ENCODE results near the gene LMBRD2. TPM values are rescaled to one million over a fixed set of nuclear protein-coding genes. Genes with fewer than 3 reads are reported as not detected.

LMBRD2 gene
- total RNA-seq, 1 donor from 2014 or later: 6.4 TPM

- no peak for TF ChIP-seq CTCF (IDR thresholded peaks at IDR 0.05; ENCODE audit: insufficient read depth, low read depth, low read length)
- no peak for TF ChIP-seq EZH2 (IDR thresholded peaks at IDR 0.05; ENCODE audit: insufficient read depth, low read length)
- no peak overlapping the region for H2AFZ ChIP-seq (ENCODE audit: low read depth, low read length)
- FAIRE-seq (no peak), DNase-seq (ENCODE audit: low read depth) (no peak)
- no peaks in the 10 kb centered on the region for H3K27me3 ChIP-seq (ENCODE audit: insufficient read depth, low read length)
- Mint-ChIP-seq H3K4me3 (ENCODE audit: unreplicated experiment) (no peak overlapping the region), H3K36me3 (ENCODE audit: low read depth, unreplicated experiment) (no peaks in the 10 kb centered on the region), H3K27me3 (ENCODE audit: low read depth, unreplicated experiment) (no peaks in the 10 kb centered on the region), H3K4me1 (ENCODE audit: low read depth, unreplicated experiment) (peaks cover 5% of the 10 kb centered on the region), H3K9me3 (ENCODE audit: unreplicated experiment) (no peaks in the 10 kb centered on the region), H3K27ac (ENCODE audit: unreplicated experiment) (no peak overlapping the region)
- no peaks in the 10 kb centered on the region for H3K9me3 ChIP-seq (ENCODE audit: insufficient read depth, low read depth, low read length)
- no peak overlapping the region for H3K9ac ChIP-seq (ENCODE audit: low read length)
- H3K4me3 ChIP-seq (ENCODE audit: insufficient read depth, low read depth, low read length): no peak overlapping the region
- H3K79me2 ChIP-seq (ENCODE audit: insufficient read depth, low read length): no peaks in the 10 kb centered on the region
- no peaks in the 10 kb centered on the region for H3K4me1 ChIP-seq (ENCODE audit: insufficient read depth, low read length)
- H3K36me3 ChIP-seq (ENCODE audit: insufficient read depth, low read length): no peaks in the 10 kb centered on the region
- H4K20me1 ChIP-seq (ENCODE audit: insufficient read depth, low read length): no peaks in the 10 kb centered on the region
- H3K27ac ChIP-seq (ENCODE audit: low read depth, low read length): no peak overlapping the region
- H3K4me2 ChIP-seq (ENCODE audit: low read length): no peak overlapping the region
Measured at GRCh38 chr5:36054647-36055046, 97.0 kb downstream of the LMBRD2 start.

GRCh38 chr5:36052538-36052937 is 99.1 kb downstream of the LMBRD2 start:
- TF ChIP-seq EZH2 (IDR thresholded peaks at IDR 0.05; ENCODE audit: insufficient read depth, low read length) (no peak), CTCF (IDR thresholded peaks at IDR 0.05; ENCODE audit: insufficient read depth, low read depth, low read length) (no peak)
- FAIRE-seq: no peak

GRCh38 chr5:36049949-36050348 is 101.7 kb downstream of the LMBRD2 start:
- Histone ChIP-seq H3K4me3 (ENCODE audit: insufficient read depth, low read depth, low read length) (no peak overlapping the region), H3K9me3 (ENCODE audit: insufficient read depth, low read depth, low read length) (no peaks in the 10 kb centered on the region), H3K4me1 (ENCODE audit: insufficient read depth, low read length) (no peaks in the 10 kb centered on the region), H3K27me3 (ENCODE audit: insufficient read depth, low read length) (no peaks in the 10 kb centered on the region), H3K79me2 (ENCODE audit: insufficient read depth, low read length) (no peaks in the 10 kb centered on the region), H3K27ac (ENCODE audit: low read depth, low read length) (no peak overlapping the region), H3K4me2 (ENCODE audit: low read length) (no peak overlapping the region), H2AFZ (ENCODE audit: low read depth, low read length) (no peak overlapping the region), H3K9ac (ENCODE audit: low read length) (no peak overlapping the region), H4K20me1 (ENCODE audit: insufficient read depth, low read length) (no peaks in the 10 kb centered on the region), H3K36me3 (ENCODE audit: insufficient read depth, low read length) (no peaks in the 10 kb centered on the region)
- no peaks in the 10 kb centered on the region for H3K9me3 Mint-ChIP-seq (ENCODE audit: unreplicated experiment)
- no peaks in the 10 kb centered on the region for H3K36me3 Mint-ChIP-seq (ENCODE audit: low read depth, unreplicated experiment)
- no peak for TF ChIP-seq EZH2 (IDR thresholded peaks at IDR 0.05; ENCODE audit: insufficient read depth, low read length)
- no peak for TF ChIP-seq CTCF (IDR thresholded peaks at IDR 0.05; ENCODE audit: insufficient read depth, low read depth, low read length)
- no peaks in the 10 kb centered on the region for H3K27me3 Mint-ChIP-seq (ENCODE audit: low read depth, unreplicated experiment)
- H3K4me3 Mint-ChIP-seq (ENCODE audit: unreplicated experiment): no peak overlapping the region
- DNase-seq (ENCODE audit: low read depth) (no peak), FAIRE-seq (no peak)
- peaks cover 5% of the 10 kb centered on the region for H3K4me1 Mint-ChIP-seq (ENCODE audit: low read depth, unreplicated experiment)
- no peak overlapping the region for H3K27ac Mint-ChIP-seq (ENCODE audit: unreplicated experiment)

More at GRCh38 chr5:36052538-36052937, 99.1 kb downstream of the LMBRD2 start:
- H3K27ac Mint-ChIP-seq (ENCODE audit: unreplicated experiment): no peak overlapping the region
- H3K9me3 Mint-ChIP-seq (ENCODE audit: unreplicated experiment): no peaks in the 10 kb centered on the region
- H3K27ac ChIP-seq (ENCODE audit: low read depth, low read length): no peak overlapping the region
- H3K4me1 Mint-ChIP-seq (ENCODE audit: low read depth, unreplicated experiment): peaks cover 5% of the 10 kb centered on the region
- H3K9ac ChIP-seq (ENCODE audit: low read length): no peak overlapping the region
- no peak for DNase-seq (ENCODE audit: low read depth)
- no peaks in the 10 kb centered on the region for H3K9me3 ChIP-seq (ENCODE audit: insufficient read depth, low read depth, low read length)
- no peaks in the 10 kb centered on the region for H3K36me3 Mint-ChIP-seq (ENCODE audit: low read depth, unreplicated experiment)
- H3K4me3 Mint-ChIP-seq (ENCODE audit: unreplicated experiment): no peak overlapping the region
- no peak overlapping the region for H2AFZ ChIP-seq (ENCODE audit: low read depth, low read length)
- H3K4me1 ChIP-seq (ENCODE audit: insufficient read depth, low read length): no peaks in the 10 kb centered on the region
- H3K4me3 ChIP-seq (ENCODE audit: insufficient read depth, low read depth, low read length): no peak overlapping the region
- no peaks in the 10 kb centered on the region for H3K79me2 ChIP-seq (ENCODE audit: insufficient read depth, low read length)
- no peaks in the 10 kb centered on the region for H3K27me3 Mint-ChIP-seq (ENCODE audit: low read depth, unreplicated experiment)
- no peaks in the 10 kb centered on the region for H4K20me1 ChIP-seq (ENCODE audit: insufficient read depth, low read length)
- no peaks in the 10 kb centered on the region for H3K27me3 ChIP-seq (ENCODE audit: insufficient read depth, low read length)
- H3K4me2 ChIP-seq (ENCODE audit: low read length): no peak overlapping the region
- H3K36me3 ChIP-seq (ENCODE audit: insufficient read depth, low read length): no peaks in the 10 kb centered on the region

Small RNA genes lying within 50 kb of the gene (microRNA-seq; reads per million reads assigned to microRNA genes)
- 1.1 reads per million for gene MIR580

Other genes with a start within 250 kb of the LMBRD2 start
- not detected in 2 replicates for gene CAPSL, start 213.3 kb downstream of the LMBRD2 start, total RNA-seq
- gene UGT3A1, start 160.5 kb downstream of the LMBRD2 start, total RNA-seq: 0.14 TPM in 1 of 2 replicates, not detected in the other
- gene UGT3A2, start 85.0 kb downstream of the LMBRD2 start, total RNA-seq: 0.43 and 0.86 TPM in 2 replicates
- gene SKP2, start 224 bp upstream of the LMBRD2 start, total RNA-seq: 22.9 and 31.4 TPM in 2 replicates
- gene NADK2, start 90.0 kb upstream of the LMBRD2 start, total RNA-seq: 20.7 and 24.5 TPM in 2 replicates
- gene RANBP3L, start 150.0 kb upstream of the LMBRD2 start, total RNA-seq: 0.46 TPM in 1 of 2 replicates, not detected in the other